Fibroblast of lung (primary cell): Measurements from ENCODE around the gene ATP5F1D. TPM values are rescaled to one million over a fixed set of nuclear protein-coding genes. Genes with fewer than 3 reads are reported as not detected.
A peak's percentile ranks its signal among the peaks of the same experiment; 100 is the strongest.

Experiments
- DNase-seq, 2 donors: peaks; one replicate each; pipeline versions ENCODE4 v3.0.0 to v3.0.0-alpha.2; 2010; ENCODE audit warnings: low read depth in 2 of 2
- H2AFZ ChIP-seq: 2 replicates; pipeline ENCODE4 v1.5.1; 2012; ENCODE audit warnings: low read length, control low read depth, inconsistent platforms
- H3K27ac ChIP-seq: 2 replicates; pipeline ENCODE4 v1.5.1; 2011; ENCODE audit warnings: low read length, control low read depth; ENCODE audit not compliant: insufficient read depth
- H3K27me3 ChIP-seq: 2 replicates; pipeline ENCODE4 v1.5.1; 2011; ENCODE audit warnings: mild to moderate bottlenecking, low read length; ENCODE audit not compliant: control insufficient read depth, insufficient read depth
- H3K36me3 ChIP-seq: 2 replicates; pipeline ENCODE4 v1.5.1; 2011; ENCODE audit warnings: low read length; ENCODE audit not compliant: control insufficient read depth, insufficient read depth
- H3K4me1 ChIP-seq: 2 replicates; pipeline ENCODE4 v1.5.1; 2011; ENCODE audit warnings: low read length; ENCODE audit not compliant: control insufficient read depth, insufficient read depth; ENCODE audit errors: extremely low read depth
- H3K4me2 ChIP-seq: 2 replicates; pipeline ENCODE4 v1.5.1; 2011; ENCODE audit warnings: low read length, control low read depth; ENCODE audit not compliant: insufficient read depth; ENCODE audit errors: extremely low read depth
- H3K4me3 ChIP-seq, 4 experiments: fragments of 200-600 bp in 1 of 4; sonication (generic) in 1 of 4; replicated peaks in 1 of 4; 2 replicates each; pipeline ENCODE4 v1.5.1; 2011 to 2016; ENCODE audit warnings: low read length in 4 of 4, low read depth in 3 of 4, mild to moderate bottlenecking in 3 of 4, control low read depth in 2 of 4, inconsistent platforms in 1 of 4, mixed read lengths in 1 of 4; ENCODE audit not compliant: insufficient read depth in 1 of 4; ENCODE audit errors: control extremely low read depth in 1 of 4
- H3K79me2 ChIP-seq: 2 replicates; pipeline ENCODE4 v1.5.1; 2012; ENCODE audit warnings: mild to moderate bottlenecking, low read length, inconsistent platforms; ENCODE audit not compliant: control insufficient read depth, insufficient read depth
- H3K9ac ChIP-seq: 2 replicates; pipeline ENCODE4 v1.5.1; 2011; ENCODE audit warnings: mild to moderate bottlenecking, low read length, control low read depth; ENCODE audit not compliant: insufficient read depth
- H3K9me3 ChIP-seq: 2 replicates; pipeline ENCODE4 v1.5.1; 2012; ENCODE audit warnings: low read depth, low read length; ENCODE audit not compliant: control insufficient read depth, insufficient read depth
- H4K20me1 ChIP-seq: 2 replicates; pipeline ENCODE4 v1.5.1; 2011; ENCODE audit warnings: low read length; ENCODE audit not compliant: control insufficient read depth, insufficient read depth; ENCODE audit errors: extremely low read depth
- CTCF ChIP-seq, 2 donors: IDR thresholded peaks in 1 of 2; conservative IDR thresholded peaks in 1 of 2; 1 replicate in 1 of 2; 2 replicates in 1 of 2; pipeline ENCODE4 v1.5.1; 2011 to 2012; ENCODE audit warnings: low read length in 2 of 2, control low read depth in 1 of 2, inconsistent platforms in 1 of 2, low read depth in 1 of 2, mild to moderate bottlenecking in 1 of 2
- EZH2 ChIP-seq: IDR thresholded peaks from 2 replicates; pipeline ENCODE4 v1.5.1; 2012; ENCODE audit warnings: low read length, control low read depth, mild to moderate bottlenecking; ENCODE audit errors: missing control alignments
- polyA plus RNA-seq, 2 donors: library from polyadenylated mRNA; depleted of rRNA in 1 of 2; stranded (reverse) in 1 of 2; unstranded in 1 of 2; fragments of >200 nt; gene quantifications; 2 replicates each; pipeline ENCODE4 v1.2.1, GENCODE V29; 2011 to 2012; ENCODE audit warnings: missing spikeins in 1 of 2
- total RNA-seq: library from RNA; depleted of rRNA; stranded (reverse); fragments of >200 nt; gene quantifications from 2 replicates; pipeline ENCODE4 v1.2.1, GENCODE V29; 2014

ATP5F1D gene
- total and polyA plus RNA-seq, 2 donors (not counting 1 experiment from before 2014, with no cell fraction given): 20.5 to 53.8 TPM

GRCh38 chr19:1235625-1236538 is 5.7 kb upstream of the ATP5F1D start:
- Histone ChIP-seq H3K27ac (no peak overlapping the region), H3K4me3 (peak overlapping the region in 1 of 4 experiments; percentile 48), H3K9me3 (no peaks in the 10 kb centered on the region), H3K4me2 (peak overlapping the region; percentile 64), H2AFZ (no peak overlapping the region), H3K36me3 (peaks cover 17% of the 10 kb centered on the region), H3K4me1 (peaks cover 14% of the 10 kb centered on the region), H4K20me1 (no peaks in the 10 kb centered on the region), H3K9ac (no peak overlapping the region), H3K27me3 (no peaks in the 10 kb centered on the region), H3K79me2 (peaks cover 2% of the 10 kb centered on the region)
- peak in 1 of 2 donors; percentile 68 for DNase-seq
- TF ChIP-seq CTCF (conservative IDR thresholded peaks at IDR 0.05 in 1 of 2, IDR thresholded peaks at IDR 0.05 in 1 of 2; ENCODE audit: low read depth in 1 of 2, low read length in 2 of 2): no peak
- TF ChIP-seq EZH2: no peak

DNA sequence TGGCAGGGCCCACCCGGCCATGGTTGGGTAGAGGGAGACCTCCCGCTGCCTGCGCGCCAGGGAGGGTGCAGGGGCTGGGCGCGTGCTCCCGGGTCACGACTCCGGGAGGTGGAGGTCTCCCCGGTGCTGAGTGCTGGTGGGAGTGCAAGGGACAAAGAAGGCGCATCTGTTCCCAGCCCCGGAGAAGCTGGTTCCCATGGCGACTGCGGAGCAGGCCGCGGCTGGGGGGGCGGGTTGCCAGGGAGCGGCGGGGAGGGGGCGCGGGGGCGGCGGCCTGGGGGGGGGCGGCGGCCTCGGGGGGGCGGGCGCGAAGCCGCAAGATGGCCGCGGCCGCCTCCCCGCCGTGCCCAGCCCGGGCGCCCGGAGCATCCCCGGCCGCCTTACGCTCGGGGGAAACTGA is 5.0 kb upstream of the ATP5F1D start:
- Histone ChIP-seq H3K9ac (peak overlapping the region; percentile 78), H4K20me1 (no peaks in the 10 kb centered on the region), H3K4me3 (peak overlapping the region in 3 of 4 experiments; percentile 75 to 83 (median 78)), H3K9me3 (no peaks in the 10 kb centered on the region), H2AFZ (no peak overlapping the region), H3K4me1 (peaks cover 16% of the 10 kb centered on the region), H3K79me2 (peaks cover 2% of the 10 kb centered on the region), H3K27me3 (no peaks in the 10 kb centered on the region), H3K27ac (no peak overlapping the region), H3K36me3 (peaks cover 17% of the 10 kb centered on the region), H3K4me2 (peak overlapping the region; percentile 92)
- no peak for DNase-seq
- TF ChIP-seq CTCF (conservative IDR thresholded peaks at IDR 0.05 in 1 of 2, IDR thresholded peaks at IDR 0.05 in 1 of 2; ENCODE audit: low read depth in 1 of 2, low read length in 2 of 2): no peak

GRCh38 chr19:1237027-1237659 is 4.4 kb upstream of the ATP5F1D start:
- H3K36me3 ChIP-seq: peaks cover 17% of the 10 kb centered on the region
- peak overlapping the region; percentile 56 to 83 (median 76) for H3K4me3 ChIP-seq
- no peak overlapping the region for H2AFZ ChIP-seq
- no peak for DNase-seq
- no peaks in the 10 kb centered on the region for H3K27me3 ChIP-seq
- peak overlapping the region; percentile 78 for H3K9ac ChIP-seq
- H4K20me1 ChIP-seq: no peaks in the 10 kb centered on the region
- H3K4me1 ChIP-seq: peaks cover 16% of the 10 kb centered on the region
- no peak for TF ChIP-seq EZH2
- TF ChIP-seq CTCF (conservative IDR thresholded peaks at IDR 0.05 in 1 of 2, IDR thresholded peaks at IDR 0.05 in 1 of 2; ENCODE audit: low read depth in 1 of 2, low read length in 2 of 2): no peak
- H3K27ac ChIP-seq: peak overlapping the region; percentile 43
- peak overlapping the region; percentile 92 for H3K4me2 ChIP-seq
- peaks cover 7% of the 10 kb centered on the region for H3K79me2 ChIP-seq
- H3K9me3 ChIP-seq: no peaks in the 10 kb centered on the region
